ENCODE measurements around the gene CIZ1.
A peak's percentile ranks its signal among the peaks of the same experiment; 100 is the strongest.
"Not testable (repeated sequence)": the region's sequence is repeated elsewhere in the genome, so short reads cannot be mapped to it uniquely, and the experiment has no call there.

Gene CIZ1, protein sequence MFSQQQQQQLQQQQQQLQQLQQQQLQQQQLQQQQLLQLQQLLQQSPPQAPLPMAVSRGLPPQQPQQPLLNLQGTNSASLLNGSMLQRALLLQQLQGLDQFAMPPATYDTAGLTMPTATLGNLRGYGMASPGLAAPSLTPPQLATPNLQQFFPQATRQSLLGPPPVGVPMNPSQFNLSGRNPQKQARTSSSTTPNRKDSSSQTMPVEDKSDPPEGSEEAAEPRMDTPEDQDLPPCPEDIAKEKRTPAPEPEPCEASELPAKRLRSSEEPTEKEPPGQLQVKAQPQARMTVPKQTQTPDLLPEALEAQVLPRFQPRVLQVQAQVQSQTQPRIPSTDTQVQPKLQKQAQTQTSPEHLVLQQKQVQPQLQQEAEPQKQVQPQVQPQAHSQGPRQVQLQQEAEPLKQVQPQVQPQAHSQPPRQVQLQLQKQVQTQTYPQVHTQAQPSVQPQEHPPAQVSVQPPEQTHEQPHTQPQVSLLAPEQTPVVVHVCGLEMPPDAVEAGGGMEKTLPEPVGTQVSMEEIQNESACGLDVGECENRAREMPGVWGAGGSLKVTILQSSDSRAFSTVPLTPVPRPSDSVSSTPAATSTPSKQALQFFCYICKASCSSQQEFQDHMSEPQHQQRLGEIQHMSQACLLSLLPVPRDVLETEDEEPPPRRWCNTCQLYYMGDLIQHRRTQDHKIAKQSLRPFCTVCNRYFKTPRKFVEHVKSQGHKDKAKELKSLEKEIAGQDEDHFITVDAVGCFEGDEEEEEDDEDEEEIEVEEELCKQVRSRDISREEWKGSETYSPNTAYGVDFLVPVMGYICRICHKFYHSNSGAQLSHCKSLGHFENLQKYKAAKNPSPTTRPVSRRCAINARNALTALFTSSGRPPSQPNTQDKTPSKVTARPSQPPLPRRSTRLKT

DNA sequence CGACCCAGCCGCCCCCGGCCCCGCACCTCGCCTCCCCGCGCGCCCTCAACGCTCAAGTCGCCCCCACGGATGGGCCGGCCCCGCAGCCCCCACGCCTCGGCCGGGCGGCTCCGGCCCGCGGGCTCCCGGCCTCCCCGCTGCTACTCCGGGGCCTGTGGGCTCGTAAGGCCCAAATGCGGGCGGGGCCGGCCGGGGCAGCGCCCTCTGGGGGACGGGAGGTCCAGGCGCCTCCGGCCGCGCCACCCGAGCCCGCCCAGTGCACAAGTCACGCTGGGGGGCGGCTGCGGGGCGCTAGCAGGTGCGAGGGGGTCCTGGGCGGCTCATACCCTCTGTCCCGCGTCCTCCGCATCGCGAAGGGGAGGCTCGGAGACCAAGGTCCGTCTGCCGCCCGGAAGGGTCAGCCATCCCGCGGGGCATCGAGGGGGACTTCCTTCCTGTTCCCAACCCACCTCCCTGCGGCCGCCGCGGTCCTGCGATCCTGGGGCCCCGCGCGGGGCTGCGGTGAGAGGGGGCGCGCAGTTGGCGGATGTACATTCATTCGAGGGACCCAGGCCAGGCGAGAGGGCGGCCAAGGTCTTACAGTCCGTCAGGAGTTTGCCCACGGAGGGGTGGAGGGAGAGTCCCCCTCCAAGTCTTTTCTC is at the start of gene CIZ1:
CIZ1 (minus strand) TSS at position 167 of the 641 bp plus-strand sequence. CDS start 715 bp downstream, outside the sequence.
- peak; percentile 43 to 74 (median 56) for DNase-seq (ENCODE audit: low read depth in 3 of 3)

DNA sequence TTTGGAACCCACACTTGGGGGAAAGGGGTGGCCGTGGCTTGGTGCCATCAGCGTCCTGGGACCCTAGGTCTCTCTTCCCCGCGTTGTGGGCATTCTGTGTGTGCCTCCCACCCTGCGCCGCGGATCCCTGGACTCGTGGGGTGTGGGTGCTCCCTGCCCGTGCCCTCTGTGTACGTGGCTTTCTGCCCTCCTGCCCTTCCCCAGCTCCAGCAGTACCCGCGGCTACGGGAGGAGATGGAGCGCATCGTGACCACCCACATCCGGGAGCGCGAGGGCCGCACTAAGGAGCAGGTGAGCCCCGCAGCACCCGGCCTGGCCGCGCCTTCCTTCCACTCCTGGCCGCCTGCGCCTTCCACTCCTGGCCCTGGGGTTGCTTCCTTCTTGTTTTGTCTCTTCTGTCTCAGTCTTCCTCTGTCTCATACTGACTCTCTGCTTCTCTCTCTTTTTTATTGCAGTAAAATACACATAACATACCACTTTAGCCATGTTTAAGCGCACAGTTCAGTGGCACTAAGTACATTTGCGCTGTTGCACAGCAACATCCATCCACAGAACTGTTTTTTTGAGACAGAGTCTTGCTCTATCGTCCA is 42.5 kb upstream of the CIZ1 start:
- DNase-seq (ENCODE audit: low read depth in 3 of 3) = no peak

DNA sequence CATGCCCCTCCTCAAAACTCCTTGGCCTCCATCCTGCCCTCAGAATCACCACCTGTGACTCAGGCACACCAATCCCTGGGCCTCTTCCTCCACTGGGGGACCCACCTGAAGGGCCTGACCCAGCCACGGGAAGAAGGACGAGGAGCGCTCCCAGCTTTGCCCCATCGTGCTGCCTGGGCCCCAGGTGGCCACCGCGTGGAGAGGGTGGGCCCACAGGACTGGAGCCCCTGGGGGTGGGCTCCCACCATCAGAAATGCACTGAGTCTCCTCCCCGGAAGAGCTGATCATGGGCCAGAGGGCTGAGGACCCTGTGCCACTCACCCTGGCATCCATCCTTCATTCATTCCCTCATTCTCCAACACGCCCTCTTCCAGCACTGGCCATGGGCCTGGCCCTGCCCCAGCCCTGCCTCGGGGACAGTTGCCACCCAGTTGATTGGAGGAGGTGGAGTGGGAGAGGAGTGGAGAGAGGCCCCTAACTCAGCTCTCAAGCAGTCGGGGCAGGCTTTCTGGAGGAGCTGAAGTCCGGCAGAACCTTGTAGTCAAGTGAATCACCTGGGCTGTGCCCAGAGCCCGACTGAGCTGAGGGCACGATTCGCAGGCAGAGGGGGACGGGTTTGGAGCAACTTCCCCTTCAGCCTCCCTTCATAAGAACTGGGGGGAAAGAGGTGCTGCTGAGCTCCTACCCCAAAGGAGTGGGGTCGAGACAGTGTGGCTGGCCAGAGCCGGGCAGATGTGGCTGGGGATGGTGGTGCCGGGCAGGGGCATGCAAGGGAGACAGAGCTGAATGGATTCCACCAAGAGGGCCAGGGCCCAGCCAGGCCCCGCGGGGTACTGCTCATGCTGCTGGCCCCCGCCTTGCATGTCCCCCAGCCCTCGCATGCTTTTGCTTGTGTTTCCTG is 41.4 kb upstream of the CIZ1 start:
- no peak for DNase-seq (ENCODE audit: low read depth in 3 of 3)

DNA sequence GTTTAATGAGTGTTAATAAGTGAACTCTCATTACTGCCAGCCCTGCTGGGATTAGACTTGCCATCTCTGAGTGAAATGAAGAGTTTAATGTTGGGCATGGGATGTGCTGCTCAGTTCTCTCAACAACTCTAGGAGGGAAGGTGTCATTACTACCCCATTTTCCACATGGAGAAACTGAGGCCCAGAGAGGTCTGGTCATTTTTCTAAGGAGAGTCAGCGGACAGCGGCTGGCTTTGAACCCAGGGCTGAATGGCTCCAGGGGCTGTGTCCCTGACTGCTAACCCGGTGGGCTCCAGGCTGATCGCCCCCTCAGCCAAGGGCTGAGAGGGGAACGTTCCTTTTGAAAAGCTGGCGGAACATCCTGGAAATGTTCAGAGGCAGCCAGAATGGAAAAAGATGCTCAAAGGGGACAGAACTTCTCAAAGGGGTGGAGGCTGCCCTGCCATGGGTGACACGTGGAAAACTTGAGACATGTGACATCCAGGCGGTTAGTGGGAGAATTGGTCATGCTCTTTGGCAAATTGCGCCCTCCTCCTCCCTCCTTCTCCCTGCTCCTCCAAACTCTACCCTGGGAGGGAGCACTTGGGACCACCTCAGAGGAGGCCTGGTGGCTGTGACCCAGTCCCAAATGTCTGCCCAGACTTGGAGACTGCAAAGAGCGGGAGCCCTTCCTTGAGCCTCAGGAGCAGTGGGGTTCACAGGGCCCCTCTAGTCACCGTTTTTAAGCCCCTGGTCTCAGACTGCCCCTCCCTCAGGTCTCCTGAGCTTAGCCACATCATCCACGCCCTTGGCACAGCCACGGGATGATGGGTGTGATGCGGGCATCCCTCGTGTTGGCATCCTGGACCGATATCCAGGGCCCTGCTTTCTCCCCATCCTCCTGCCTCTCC is 40.5 kb upstream of the CIZ1 start:
- peak in 1 of 3 experiments; percentile 18 for DNase-seq (ENCODE audit: low read depth in 3 of 3)

DNA sequence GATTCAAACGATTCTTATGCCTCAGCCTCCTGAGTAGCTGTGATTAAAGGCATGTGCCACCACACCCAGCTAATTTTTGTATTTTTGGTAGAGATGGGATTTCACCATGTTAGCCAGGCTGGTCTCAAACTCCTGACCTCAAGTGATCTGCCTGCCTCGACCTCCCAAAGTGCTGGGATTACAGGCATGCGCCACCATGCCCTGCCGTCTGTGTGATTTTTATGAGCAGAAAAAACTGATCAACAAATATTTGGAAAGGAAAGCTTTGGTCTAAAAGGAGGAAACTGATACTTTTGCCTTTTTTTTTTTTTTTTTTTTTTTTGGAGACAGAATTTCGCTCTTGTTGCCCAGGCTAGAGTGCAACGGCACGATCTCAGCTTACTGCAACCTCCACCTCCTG is 39.5 kb upstream of the CIZ1 start:
- DNase-seq (ENCODE audit: low read depth in 3 of 3) = not testable (repeated sequence)

- no peak for DNase-seq (ENCODE audit: low read depth in 3 of 3)
These were observed 35.0 kb upstream of the CIZ1 start for GRCh38 chr9:128226412-128226801.

- no peak for DNase-seq (ENCODE audit: low read depth in 3 of 3)
These were observed 34.5 kb upstream of the CIZ1 start for GRCh38 chr9:128225770-128226411.

DNA sequence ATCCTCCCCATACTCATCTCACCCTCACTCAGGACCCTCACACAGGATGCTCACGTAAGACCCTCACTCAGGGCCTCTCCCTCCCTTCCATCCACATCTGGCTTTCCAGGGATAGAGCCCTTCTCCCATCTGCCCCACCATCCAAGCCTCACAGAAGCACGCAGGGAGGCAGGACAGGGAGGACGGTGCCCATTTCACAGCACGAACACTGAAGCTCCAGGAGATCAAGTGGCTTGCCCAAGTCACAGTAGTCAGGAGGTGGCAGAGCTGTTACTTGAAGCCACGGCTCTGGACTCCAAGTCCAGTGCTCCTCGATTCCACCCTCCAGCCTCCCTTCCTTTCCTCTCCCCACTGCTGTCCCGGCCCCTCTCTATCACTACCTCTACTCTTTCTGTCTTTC is 33.5 kb upstream of the CIZ1 start:
- no peak for DNase-seq (ENCODE audit: low read depth in 3 of 3)

DNA sequence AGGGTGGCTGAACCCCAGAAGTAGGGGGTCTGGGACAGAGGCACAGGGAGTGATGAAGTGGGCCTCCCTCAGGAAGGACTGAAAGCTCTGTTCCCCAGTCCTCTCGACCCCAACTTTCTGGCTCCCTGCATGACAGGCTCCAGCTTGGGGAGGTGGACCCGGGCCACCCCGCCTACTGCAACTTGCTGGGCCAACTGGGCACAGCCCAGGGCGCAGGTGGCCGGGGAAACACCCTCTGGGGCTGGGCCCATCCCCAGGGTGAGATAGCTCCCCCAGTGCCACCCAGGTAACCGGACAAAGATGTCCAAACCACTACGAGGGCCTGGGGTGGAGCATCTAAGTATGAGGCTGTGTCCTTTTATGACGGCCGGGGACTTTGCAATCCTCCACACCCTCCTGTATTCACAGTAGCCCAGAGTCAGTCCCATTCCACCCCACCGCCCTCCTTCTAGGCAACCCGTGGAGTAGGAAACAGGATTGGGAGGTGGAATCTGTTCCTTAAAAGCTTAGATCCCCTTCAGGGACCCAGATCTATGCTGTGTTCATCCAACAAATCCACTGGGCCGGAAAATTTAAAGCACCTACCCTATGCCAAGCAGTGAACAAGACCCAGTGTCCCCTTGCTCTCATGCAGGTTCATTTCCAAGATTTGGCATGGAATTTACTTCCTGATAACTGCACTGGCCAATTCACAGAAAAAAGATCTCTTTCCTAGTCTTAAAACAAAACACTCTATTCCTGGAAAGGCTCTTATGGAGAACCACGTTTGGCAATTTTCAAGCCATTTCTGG is 31.7 kb upstream of the CIZ1 start:
- no peak for DNase-seq (ENCODE audit: low read depth in 3 of 3)

DNA sequence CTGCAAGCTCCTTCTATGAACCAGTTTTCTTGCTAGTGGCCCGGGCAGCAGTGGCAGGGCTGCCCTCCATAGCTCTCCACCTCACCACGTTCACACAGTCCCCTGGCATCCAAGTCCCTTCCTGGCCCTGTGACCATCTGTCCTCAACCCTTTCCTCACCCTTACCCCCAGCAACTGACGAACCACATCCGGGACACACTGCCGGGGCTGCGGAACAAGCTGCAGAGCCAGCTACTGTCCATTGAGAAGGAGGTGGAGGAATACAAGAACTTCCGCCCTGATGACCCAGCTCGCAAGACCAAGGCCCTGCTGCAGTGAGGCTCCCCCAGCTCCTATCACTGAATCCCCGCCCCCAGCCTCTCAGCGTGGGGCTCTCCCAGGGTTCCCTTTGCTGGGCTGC is 30.7 kb upstream of the CIZ1 start:
- DNase-seq (ENCODE audit: low read depth in 3 of 3) = no peak

DNA sequence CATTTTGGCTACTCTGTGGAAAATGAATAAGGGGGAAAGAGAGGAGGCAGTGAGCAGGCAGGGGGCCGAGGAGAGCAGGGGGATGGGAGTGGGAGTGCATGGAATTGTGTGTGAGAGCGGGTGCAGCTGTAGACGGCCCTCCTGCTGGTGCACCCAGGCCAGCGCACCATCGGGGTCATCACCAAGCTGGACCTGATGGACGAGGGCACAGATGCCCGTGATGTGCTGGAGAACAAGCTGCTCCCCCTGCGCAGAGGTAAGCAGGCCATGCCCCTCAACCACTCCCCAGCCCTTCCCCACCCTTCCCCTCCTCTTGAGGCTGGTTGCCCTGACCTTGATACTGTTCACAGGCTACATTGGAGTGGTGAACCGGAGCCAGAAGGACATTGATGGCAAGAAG is 28.5 kb upstream of the CIZ1 start:
- DNase-seq (ENCODE audit: low read depth in 3 of 3) = no peak

- peak; percentile 85 to 98 (median 89) for DNase-seq (ENCODE audit: low read depth in 3 of 3)
These were observed 27.4 kb upstream of the CIZ1 start for GRCh38 chr9:128218518-128219389.

DNA sequence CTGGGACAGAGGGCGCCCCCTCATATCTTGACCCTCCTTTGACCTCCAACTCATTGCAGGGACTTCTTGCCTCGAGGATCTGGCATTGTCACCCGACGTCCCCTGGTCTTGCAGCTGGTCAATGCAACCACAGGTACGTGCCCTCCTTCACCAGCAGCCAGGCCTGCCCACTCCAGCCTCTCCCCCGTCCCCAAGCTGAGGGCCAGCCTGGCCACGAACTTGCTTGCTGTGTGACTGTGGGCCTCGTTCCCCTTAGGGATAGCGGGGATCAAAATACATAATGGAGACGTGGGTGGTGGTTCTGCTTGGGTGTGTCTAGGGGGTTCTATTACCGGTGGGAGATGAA is 26.8 kb upstream of the CIZ1 start:
- DNase-seq (ENCODE audit: low read depth in 3 of 3) = no peak

DNA sequence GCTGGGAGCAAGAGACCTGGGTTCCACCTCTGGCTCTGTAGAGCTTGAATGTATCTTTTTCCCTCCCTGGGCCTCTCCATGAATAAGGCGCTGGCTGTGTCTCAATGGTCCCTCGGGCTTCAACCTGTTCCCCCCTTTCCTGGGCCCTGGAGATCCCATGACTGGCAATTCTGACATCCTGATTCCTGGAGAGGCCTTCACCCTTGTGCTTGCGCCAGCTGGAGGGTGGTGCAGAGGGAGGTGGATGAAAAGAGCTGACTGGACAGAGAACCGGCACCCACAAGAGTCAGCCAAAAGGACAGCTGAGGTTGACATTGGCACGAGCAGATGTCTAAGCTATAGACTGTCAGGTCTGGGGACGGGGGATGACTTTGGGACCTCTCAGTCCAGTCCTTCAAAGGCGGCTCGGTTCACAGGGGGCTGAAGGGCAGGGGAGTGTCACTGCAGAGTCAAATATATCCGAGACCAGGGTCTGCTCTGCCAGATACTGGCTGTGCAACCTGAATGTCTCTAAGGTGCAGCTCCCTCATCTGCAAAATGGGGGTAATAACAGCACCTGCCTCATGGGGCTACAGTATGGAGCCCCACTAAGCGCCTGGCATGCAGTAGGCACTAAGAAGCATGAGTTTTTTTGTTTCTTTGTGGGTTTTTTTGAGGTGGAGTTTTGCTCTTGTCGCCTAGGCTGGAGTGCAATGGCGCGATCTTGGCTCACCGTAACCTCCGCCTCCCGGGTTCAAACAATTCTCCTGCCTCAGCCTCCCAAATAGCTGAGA is 25.6 kb upstream of the CIZ1 start:
- no peak for DNase-seq (ENCODE audit: low read depth in 3 of 3)

- no peak for DNase-seq (ENCODE audit: low read depth in 3 of 3)
These were observed 24.4 kb upstream of the CIZ1 start for GRCh38 chr9:128215491-128216409.
